ENCODE measurements around the gene ZNF280D.

The ZNF280D gene

DNA sequence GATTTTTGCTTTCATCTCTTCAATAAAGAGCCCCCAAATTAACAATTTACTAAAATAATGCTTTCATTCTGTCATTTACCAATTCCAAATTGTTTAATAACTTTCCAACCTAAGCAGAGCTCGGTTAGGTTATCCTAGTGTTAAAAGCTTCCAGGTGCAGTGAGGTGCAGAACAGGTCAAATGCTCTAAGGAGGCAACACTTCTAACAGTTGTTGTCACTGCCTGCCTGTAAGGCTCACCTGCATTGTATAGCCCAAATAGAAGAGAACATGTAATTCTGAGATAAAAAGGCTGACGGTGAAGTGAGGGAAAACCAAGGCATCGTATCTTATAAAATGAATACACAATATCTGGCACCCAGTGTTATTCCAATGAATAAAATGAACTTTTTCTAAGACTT lies 9.1 kb downstream of the ZNF280D start:
- DNase-seq (ENCODE audit: extremely low spot score), result no peak
- CTCF ChIA-PET, result interaction anchor here (2.0 to 2.1 kb wide), 2 partner anchors 10 to 11 kb away, joined by 5 to 6 read pairs; partner anchors contain the start of gene ZNF280D
- POLR2A ChIA-PET, result no interaction called here
- TF ChIP-seq, protein P1, sequence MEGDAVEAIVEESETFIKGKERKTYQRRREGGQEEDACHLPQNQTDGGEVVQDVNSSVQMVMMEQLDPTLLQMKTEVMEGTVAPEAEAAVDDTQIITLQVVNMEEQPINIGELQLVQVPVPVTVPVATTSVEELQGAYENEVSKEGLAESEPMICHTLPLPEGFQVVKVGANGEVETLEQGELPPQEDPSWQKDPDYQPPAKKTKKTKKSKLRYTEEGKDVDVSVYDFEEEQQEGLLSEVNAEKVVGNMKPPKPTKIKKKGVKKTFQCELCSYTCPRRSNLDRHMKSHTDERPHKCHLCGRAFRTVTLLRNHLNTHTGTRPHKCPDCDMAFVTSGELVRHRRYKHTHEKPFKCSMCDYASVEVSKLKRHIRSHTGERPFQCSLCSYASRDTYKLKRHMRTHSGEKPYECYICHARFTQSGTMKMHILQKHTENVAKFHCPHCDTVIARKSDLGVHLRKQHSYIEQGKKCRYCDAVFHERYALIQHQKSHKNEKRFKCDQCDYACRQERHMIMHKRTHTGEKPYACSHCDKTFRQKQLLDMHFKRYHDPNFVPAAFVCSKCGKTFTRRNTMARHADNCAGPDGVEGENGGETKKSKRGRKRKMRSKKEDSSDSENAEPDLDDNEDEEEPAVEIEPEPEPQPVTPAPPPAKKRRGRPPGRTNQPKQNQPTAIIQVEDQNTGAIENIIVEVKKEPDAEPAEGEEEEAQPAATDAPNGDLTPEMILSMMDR (IDR thresholded peaks at IDR 0.05; ENCODE audit: control extremely low read depth, extremely low read depth, low read depth, missing control alignments), result no peak

DNA sequence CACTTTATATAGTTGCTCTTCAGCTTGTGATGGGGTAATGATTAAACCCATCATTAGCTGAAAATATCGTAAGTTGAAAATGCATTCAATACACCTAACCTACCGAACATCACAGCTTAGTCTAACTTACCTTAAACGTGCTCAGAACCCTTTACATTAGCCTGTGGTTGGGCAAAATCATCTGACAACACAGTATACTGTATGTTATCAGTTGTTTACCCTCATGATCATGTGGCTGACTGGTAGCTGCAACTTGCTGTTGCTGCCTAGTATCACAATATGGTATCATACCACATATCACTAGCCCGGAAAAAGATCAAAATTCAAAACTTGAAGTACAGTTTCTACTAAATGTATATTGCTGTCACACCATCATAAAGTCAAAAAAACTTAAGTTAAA lies 9.5 kb downstream of the ZNF280D start:
- ChIA-PET CTCF (interaction anchor here (0.7 to 2.1 kb wide), 3 partner anchors 10 to 13 kb away, joined by 3 to 6 read pairs (median 5); partner anchors contain the start of gene ZNF280D), POLR2A (no interaction called here)

DNA sequence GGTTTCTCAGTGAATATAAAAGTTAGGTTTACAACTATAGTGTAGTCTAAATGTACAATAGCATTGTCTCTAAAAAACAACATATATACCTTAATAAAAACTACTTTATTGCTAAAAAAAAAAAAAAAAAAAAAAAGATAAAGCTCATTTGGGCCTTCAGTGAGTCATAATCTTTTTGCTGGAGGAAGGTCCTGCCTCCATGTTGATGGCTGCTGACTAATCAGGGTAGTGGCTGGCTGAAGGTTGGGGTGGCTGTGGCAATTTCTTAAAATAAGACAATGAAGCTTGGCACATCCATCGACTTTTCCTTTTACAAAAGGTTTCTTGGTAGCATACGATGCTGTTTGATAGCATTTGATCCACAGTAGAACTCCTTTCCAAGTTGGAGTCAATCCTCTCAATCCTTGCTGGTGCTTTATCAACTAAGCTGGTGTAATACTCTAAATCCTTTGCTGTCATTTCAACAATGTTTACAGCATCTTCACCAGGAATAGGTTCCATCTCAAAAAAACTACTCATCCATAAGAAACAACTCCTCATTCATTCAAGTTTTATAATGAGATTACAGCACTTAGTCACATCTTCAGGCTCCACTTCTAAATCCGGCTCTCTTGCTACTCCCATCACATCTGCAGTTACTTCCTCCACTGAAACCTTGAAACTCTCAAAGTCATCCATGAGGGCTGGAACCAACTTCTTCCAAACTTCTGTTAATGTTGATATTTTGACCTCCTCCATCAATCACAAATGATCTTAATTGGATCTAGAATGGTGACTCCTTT lies 13.3 kb downstream of the ZNF280D start:
- ChIA-PET CTCF (no interaction called here), POLR2A (no interaction called here)
- no peak for DNase-seq (ENCODE audit: extremely low spot score)
- TF ChIP-seq, protein P1 (IDR thresholded peaks at IDR 0.05; ENCODE audit: control extremely low read depth, extremely low read depth, low read depth, missing control alignments), result no peak

More for the DNA sequence above, 9.5 kb downstream of the ZNF280D start:
- TF ChIP-seq, protein P1 (IDR thresholded peaks at IDR 0.05; ENCODE audit: control extremely low read depth, extremely low read depth, low read depth, missing control alignments), result no peak
- DNase-seq (ENCODE audit: extremely low spot score), result no peak

DNA sequence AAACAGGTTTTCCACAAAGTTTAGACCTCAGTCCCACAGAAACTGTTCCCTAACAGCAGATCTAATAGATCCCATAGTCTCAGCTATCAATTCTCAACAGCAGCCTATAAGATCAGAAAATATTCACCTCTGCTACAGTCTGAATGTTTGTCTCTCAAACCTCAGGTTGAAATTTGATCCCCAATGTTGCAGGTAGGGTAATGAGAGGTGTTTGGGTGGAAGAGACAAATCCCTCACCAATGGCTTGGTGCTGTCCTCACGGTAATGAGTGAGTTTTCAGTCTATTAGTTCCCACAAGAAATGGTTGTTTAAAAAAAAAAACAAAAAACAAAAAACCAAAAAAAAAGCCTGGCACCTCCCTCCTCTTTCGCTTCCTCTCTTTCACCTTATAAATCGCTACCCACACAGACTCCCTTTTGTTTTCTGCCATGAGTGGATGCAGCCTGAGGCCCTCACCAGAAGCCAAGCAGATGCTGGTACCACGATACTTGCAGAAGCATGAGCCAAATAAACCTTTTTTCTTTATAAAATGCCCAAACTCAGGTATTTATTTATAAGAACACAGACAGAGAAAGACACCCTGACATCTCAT lies 14.2 kb downstream of the ZNF280D start:
- no peak for DNase-seq (ENCODE audit: extremely low spot score)
- CTCF ChIA-PET, result no interaction called here
- TF ChIP-seq, protein P1 (IDR thresholded peaks at IDR 0.05; ENCODE audit: control extremely low read depth, extremely low read depth, low read depth, missing control alignments), result no peak
- POLR2A ChIA-PET, result no interaction called here

DNA sequence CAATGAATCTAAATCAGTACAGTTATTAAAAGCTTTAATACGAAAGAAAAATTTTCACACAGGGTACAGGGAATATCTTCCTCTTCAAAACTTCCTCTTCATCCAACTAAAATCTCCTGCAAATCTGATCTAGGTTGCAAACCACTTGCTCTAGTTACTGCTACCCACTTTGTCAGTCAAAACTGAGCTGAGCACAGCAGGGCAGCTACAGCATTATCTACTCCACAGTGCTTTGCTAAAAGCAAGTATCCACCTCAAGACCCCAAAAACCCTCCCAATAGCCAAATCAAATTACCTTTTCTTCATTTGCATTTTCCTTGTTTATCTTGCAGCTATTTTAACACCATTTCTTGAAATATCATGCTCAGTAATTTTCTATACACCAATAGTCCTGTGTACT lies 14.7 kb downstream of the ZNF280D start:
- ChIA-PET CTCF (interaction anchor here (1.2 kb wide), 1 partner anchor 12 kb away, joined by 3 read pairs; no protein-coding TSS in a partner anchor), POLR2A (no interaction called here)
- TF ChIP-seq, protein P1 (IDR thresholded peaks at IDR 0.05; ENCODE audit: control extremely low read depth, extremely low read depth, low read depth, missing control alignments), result no peak
- no peak for DNase-seq (ENCODE audit: extremely low spot score)

DNA sequence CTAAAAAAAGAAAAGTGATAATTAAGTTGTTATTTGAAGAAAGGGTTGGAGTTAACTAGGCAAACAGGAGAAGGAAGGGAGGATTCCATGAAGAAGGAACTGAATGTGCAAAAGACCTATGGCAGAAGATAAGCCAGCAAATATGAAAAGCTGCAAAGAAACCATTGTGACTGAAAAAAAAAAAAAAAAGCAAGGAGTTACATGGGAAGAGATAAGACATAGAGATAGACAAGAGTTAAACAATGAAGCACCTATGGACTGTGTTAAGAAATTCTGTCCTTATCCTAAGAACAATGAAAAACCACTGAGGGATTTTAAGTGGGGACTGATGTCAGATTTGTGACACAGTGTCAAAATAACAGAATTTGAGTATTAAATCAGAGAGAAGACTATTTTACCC lies 17.0 kb downstream of the ZNF280D start:
- no peak for DNase-seq (ENCODE audit: extremely low spot score)
- ChIA-PET CTCF (interaction anchor here (0.8 kb wide), 1 partner anchor 12 kb away, joined by 3 read pairs; no protein-coding TSS in a partner anchor), POLR2A (no interaction called here)
- TF ChIP-seq, protein P1 (IDR thresholded peaks at IDR 0.05; ENCODE audit: control extremely low read depth, extremely low read depth, low read depth, missing control alignments), result no peak

Data from GM10248 (cell line).